Naive B cell (primary cell): ENCODE measurements around the gene CCSER2. TPM values are rescaled to one million over a fixed set of nuclear protein-coding genes. Genes with fewer than 3 reads are reported as not detected.

Experiments
- ATAC-seq, 2 donors: fragments of 150-1000 bp; cut with Tn5 transposase; 2 replicates each; pipeline ENCODE4 v1.10.0; 2021; ENCODE audit warnings: low read depth in 2 of 2, mild to moderate bottlenecking in 2 of 2, moderate library complexity in 2 of 2
- DNase-seq: peaks from one replicate; pipeline ENCODE4 v3.0.0; 2022
- H3K27ac Mint-ChIP-seq, 6 donors: one replicate each; pipeline ENCODE4 v1.8.0; 2020 to 2022; ENCODE audit warnings: mild to moderate bottlenecking in 6 of 6, mixed read lengths in 6 of 6, moderate library complexity in 5 of 6, inconsistent platforms in 2 of 6
- H3K27me3 Mint-ChIP-seq, 3 donors: one replicate each; pipeline ENCODE4 v1.8.0; 2021 to 2022; ENCODE audit warnings: mixed read lengths in 3 of 3, mild to moderate bottlenecking in 1 of 3
- H3K36me3 Mint-ChIP-seq, 2 donors: one replicate each; pipeline ENCODE4 v1.8.0; 2020 to 2022; ENCODE audit warnings: mixed read lengths in 2 of 2, inconsistent platforms in 1 of 2, mild to moderate bottlenecking in 1 of 2
- H3K4me1 Mint-ChIP-seq, 3 donors: one replicate each; pipeline ENCODE4 v1.8.0; 2020 to 2022; ENCODE audit warnings: mixed read lengths in 3 of 3, inconsistent platforms in 1 of 3, mild to moderate bottlenecking in 1 of 3, moderate library complexity in 1 of 3
- H3K4me3 Mint-ChIP-seq, 8 donors: one replicate each; pipeline ENCODE4 v1.8.0; 2020 to 2022; ENCODE audit warnings: mild to moderate bottlenecking in 8 of 8, mixed read lengths in 8 of 8, moderate library complexity in 8 of 8, inconsistent platforms in 2 of 8
- H3K9me3 Mint-ChIP-seq, 7 donors: one replicate each; pipeline ENCODE4 v1.8.0; 2020 to 2022; ENCODE audit warnings: mixed read lengths in 7 of 7, mild to moderate bottlenecking in 5 of 7, inconsistent platforms in 2 of 7, moderate library complexity in 1 of 7
- polyA plus RNA-seq, 6 donors: library from polyadenylated mRNA; unstranded; fragments of 300-500 nt; fragmentation: Illumina TruSeq; gene quantifications; one replicate each; pipeline ENCODE4 v1.2.3, GENCODE V29; 2021; ENCODE audit warnings: low read depth in 6 of 6

CCSER2 gene
- polyA plus RNA-seq, 6 donors from 2014 or later, result 19.4 to 45.1 (median 33.6) TPM

DNA sequence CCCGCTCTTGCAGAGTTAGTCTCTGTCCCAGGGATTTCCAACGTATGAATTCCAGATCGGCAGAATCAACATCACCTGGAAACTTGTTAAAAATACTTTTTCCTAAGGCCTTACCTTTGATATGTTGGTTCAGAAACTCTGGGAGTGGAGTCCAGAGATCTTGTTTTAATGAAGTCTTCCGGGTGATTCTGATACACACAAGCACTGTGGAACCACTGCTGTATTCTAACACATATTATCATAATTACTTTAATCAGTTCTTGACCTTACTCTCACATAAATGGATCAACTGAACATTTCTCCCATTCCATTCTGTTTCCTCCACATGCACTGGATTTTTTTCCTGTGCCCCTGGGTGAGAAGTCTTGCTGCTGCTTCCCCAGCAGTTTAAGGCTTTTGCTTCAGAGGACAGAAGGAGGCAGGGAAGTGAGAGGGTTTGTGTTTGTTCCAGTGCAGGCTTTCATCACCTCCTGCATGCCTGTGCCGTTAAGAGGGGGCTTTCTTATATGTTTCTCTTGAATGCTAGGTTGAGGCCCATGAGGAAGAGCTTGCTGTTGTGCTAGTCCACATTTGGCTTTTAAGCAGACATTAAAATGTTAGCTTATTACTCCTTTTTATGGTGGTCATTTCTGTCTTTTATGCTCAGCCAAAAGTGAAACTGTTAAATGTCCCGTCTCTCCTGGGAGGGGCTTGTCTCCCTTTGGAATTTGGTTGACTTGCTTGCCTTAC lies 32.4 kb downstream of the CCSER2 start:
- Mint-ChIP-seq H3K9me3 (no peaks in the 10 kb centered on the region), H3K4me1 (peaks cover 36 to 48% (median 37%) of the 10 kb centered on the region in 3 donors)
- ATAC-seq, result no peak

GRCh38 chr10:84365335-84365881 lies 37.0 kb downstream of the CCSER2 start:
- no peak overlapping the region for H3K4me3 Mint-ChIP-seq

More for the DNA sequence above, 32.4 kb downstream of the CCSER2 start:
- no peak overlapping the region for H3K4me3 Mint-ChIP-seq
- H3K36me3 Mint-ChIP-seq, result peaks cover 0 to 5% of the 10 kb centered on the region in 2 donors
- no peaks in the 10 kb centered on the region for H3K27me3 Mint-ChIP-seq
- peak overlapping the region in 3 of 6 donors; percentile 5 to 54 (median 23) for H3K27ac Mint-ChIP-seq
- DNase-seq, result no peak

DNA sequence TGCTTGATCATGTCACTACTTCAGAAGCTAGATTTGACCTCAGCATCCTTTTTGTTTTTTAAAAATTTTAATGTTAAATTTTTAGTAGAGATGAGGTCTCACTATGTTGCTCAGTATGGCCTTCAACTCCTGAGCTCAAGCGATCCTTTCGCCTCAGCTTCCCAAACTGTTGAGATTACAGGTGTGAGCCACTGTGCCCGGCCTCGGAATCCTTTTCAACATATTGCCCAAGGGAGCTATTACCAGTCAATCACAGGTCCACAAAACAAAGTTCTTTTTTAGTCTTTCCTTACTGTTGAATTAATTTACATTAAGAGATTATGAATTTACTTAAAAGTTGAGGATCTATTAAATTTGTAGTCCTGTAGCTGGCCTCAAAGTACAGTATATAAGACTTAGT lies 37.7 kb downstream of the CCSER2 start:
- ATAC-seq (no peak), DNase-seq (no peak)
- no peaks in the 10 kb centered on the region for H3K27me3 Mint-ChIP-seq
- H3K36me3 Mint-ChIP-seq, result peaks cover 0 to 5% of the 10 kb centered on the region in 2 donors
- H3K27ac Mint-ChIP-seq, result peak overlapping the region in 2 of 6 donors; percentile 3 to 29
- H3K9me3 Mint-ChIP-seq, result no peaks in the 10 kb centered on the region
- peaks cover 22 to 29% (median 28%) of the 10 kb centered on the region in 3 donors for H3K4me1 Mint-ChIP-seq
- H3K4me3 Mint-ChIP-seq, result no peak overlapping the region

More at GRCh38 chr10:84365335-84365881, 37.0 kb downstream of the CCSER2 start:
- peaks cover 0 to 5% of the 10 kb centered on the region in 2 donors for H3K36me3 Mint-ChIP-seq
- peaks cover 29 to 36% (median 35%) of the 10 kb centered on the region in 3 donors for H3K4me1 Mint-ChIP-seq
- no peak overlapping the region for H3K27ac Mint-ChIP-seq
- no peaks in the 10 kb centered on the region for H3K9me3 Mint-ChIP-seq
- ATAC-seq (no peak), DNase-seq (no peak)
- no peaks in the 10 kb centered on the region for H3K27me3 Mint-ChIP-seq

- DNase-seq (no peak), ATAC-seq (no peak)
- Mint-ChIP-seq H3K36me3 (peaks cover 1 to 5% of the 10 kb centered on the region in 2 donors), H3K4me1 (peaks cover 16 to 23% (median 17%) of the 10 kb centered on the region in 3 donors), H3K27me3 (no peaks in the 10 kb centered on the region), H3K9me3 (no peaks in the 10 kb centered on the region), H3K27ac (peak overlapping the region in 3 of 6 donors; percentile 0 to 43 (median 41)), H3K4me3 (no peak overlapping the region)
These were observed 38.9 kb downstream of the CCSER2 start for GRCh38 chr10:84367256-84367655.

GRCh38 chr10:84368828-84369227 lies 40.4 kb downstream of the CCSER2 start:
- Mint-ChIP-seq H3K4me1 (peaks cover 6 to 14% (median 9%) of the 10 kb centered on the region in 3 donors), H3K27ac (no peak overlapping the region)
- ATAC-seq, result no peak

GRCh38 chr10:84370283-84370682 lies 41.9 kb downstream of the CCSER2 start:
- H3K4me1 Mint-ChIP-seq, result peaks cover 6 to 14% (median 12%) of the 10 kb centered on the region in 3 donors
- ATAC-seq (no peak), DNase-seq (no peak)
- H3K27me3 Mint-ChIP-seq, result no peaks in the 10 kb centered on the region
- no peak overlapping the region for H3K4me3 Mint-ChIP-seq
- no peaks in the 10 kb centered on the region for H3K9me3 Mint-ChIP-seq
- H3K27ac Mint-ChIP-seq, result no peak overlapping the region
- H3K36me3 Mint-ChIP-seq, result peaks cover 0 to 5% of the 10 kb centered on the region in 2 donors

More at GRCh38 chr10:84368828-84369227, 40.4 kb downstream of the CCSER2 start:
- Mint-ChIP-seq H3K9me3 (no peaks in the 10 kb centered on the region), H3K36me3 (peaks cover 0 to 5% of the 10 kb centered on the region in 2 donors), H3K4me3 (no peak overlapping the region), H3K27me3 (no peaks in the 10 kb centered on the region)
- DNase-seq, result no peak

GRCh38 chr10:84371944-84372343 lies 43.6 kb downstream of the CCSER2 start:
- peak overlapping the region in 4 of 6 donors; percentile 4 to 61 (median 12) for H3K27ac Mint-ChIP-seq
- DNase-seq (no peak), ATAC-seq (no peak)
- H3K9me3 Mint-ChIP-seq, result no peaks in the 10 kb centered on the region
- no peaks in the 10 kb centered on the region for H3K27me3 Mint-ChIP-seq
- peaks cover 0 to 5% of the 10 kb centered on the region in 2 donors for H3K36me3 Mint-ChIP-seq
- no peak overlapping the region for H3K4me3 Mint-ChIP-seq
- H3K4me1 Mint-ChIP-seq, result peaks cover 12 to 17% (median 12%) of the 10 kb centered on the region in 3 donors

DNA sequence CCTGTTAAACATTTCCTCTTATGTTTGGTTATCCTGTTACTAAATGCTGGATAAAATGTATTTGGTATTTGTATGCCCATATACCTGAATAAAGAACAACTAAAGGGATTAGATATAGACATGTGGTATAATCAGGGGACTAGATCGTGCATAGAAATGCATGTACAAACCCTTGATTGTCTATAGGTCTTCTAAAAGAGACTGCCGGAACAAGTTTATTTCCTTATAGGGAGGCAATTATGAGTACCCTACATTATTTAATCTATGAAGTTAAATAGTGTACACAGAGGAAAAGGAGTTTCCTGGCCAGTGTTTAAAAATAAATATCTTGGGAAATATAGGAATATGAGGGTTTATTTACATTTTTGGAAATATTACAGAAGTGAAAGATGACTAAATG lies 44.6 kb downstream of the CCSER2 start:
- H3K9me3 Mint-ChIP-seq, result no peaks in the 10 kb centered on the region

DNA sequence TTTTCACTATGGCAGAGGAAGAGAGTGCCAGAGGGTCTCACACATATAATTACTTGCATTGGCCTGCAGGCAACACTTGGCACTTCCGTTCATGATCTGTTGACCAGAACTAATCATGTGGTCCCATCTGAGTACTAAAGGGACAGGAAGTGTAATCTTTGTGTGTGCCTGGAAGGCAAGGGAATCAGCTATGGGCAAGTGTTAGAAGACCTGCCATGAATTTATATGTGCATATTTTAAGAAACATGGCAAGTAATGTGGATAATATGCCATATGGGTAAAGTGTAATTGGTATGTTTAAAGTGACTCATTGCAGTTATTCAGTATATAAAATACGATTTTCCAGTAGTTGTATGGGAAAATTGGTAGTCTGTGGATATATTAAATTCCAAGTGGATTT lies 46.1 kb downstream of the CCSER2 start:
- H3K36me3 Mint-ChIP-seq, result peaks cover 0 to 5% of the 10 kb centered on the region in 2 donors
- H3K27me3 Mint-ChIP-seq, result no peaks in the 10 kb centered on the region
- ATAC-seq (no peak), DNase-seq (no peak)
- H3K4me3 Mint-ChIP-seq, result no peak overlapping the region
- H3K9me3 Mint-ChIP-seq, result no peaks in the 10 kb centered on the region
- H3K27ac Mint-ChIP-seq, result no peak overlapping the region
- peaks cover 5 to 11% (median 6%) of the 10 kb centered on the region in 3 donors for H3K4me1 Mint-ChIP-seq

More for the DNA sequence above, 44.6 kb downstream of the CCSER2 start:
- DNase-seq (no peak), ATAC-seq (no peak)
- Mint-ChIP-seq H3K4me3 (no peak overlapping the region), H3K4me1 (peaks cover 5 to 13% (median 6%) of the 10 kb centered on the region in 3 donors), H3K36me3 (peaks cover 0 to 5% of the 10 kb centered on the region in 2 donors), H3K27me3 (no peaks in the 10 kb centered on the region), H3K27ac (peak overlapping the region in 1 of 6 donors; percentile 18)

GRCh38 chr10:84375011-84375410 lies 46.6 kb downstream of the CCSER2 start:
- H3K9me3 Mint-ChIP-seq, result no peaks in the 10 kb centered on the region
- peaks cover 0 to 5% of the 10 kb centered on the region in 2 donors for H3K36me3 Mint-ChIP-seq
- no peaks in the 10 kb centered on the region for H3K27me3 Mint-ChIP-seq
- H3K4me1 Mint-ChIP-seq, result peaks cover 5 to 6% (median 6%) of the 10 kb centered on the region in 3 donors
- ATAC-seq (no peak), DNase-seq (peak; percentile 31)
- peak overlapping the region in 1 of 6 donors; percentile 18 for H3K27ac Mint-ChIP-seq
- no peak overlapping the region for H3K4me3 Mint-ChIP-seq

DNA sequence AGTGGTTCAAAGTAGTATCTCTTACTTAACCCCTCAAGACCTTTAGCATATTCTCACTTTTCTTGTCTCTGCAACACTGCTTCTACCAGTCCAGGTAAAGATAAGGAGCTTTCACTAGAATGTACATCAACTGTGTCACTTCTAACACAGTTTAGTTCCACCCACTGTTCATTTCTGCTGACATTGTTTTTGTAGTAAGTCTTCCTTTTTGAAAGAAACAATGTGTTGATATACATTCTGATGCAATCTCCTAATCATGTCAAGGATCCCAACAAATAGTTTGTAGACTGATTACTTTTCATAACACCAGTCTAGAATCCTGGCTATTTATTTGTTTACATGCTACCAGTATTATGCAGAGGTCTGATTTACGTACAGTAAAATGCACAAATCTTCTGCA lies 47.5 kb downstream of the CCSER2 start:
- Mint-ChIP-seq H3K27me3 (no peaks in the 10 kb centered on the region), H3K4me1 (peaks cover 5 to 6% (median 6%) of the 10 kb centered on the region in 3 donors), H3K36me3 (peaks cover 5% of the 10 kb centered on the region in 2 donors), H3K9me3 (no peaks in the 10 kb centered on the region), H3K4me3 (no peak overlapping the region), H3K27ac (peak overlapping the region in 3 of 6 donors; percentile 10 to 86 (median 19))
- no peak for DNase-seq
- ATAC-seq, result no peak

DNA sequence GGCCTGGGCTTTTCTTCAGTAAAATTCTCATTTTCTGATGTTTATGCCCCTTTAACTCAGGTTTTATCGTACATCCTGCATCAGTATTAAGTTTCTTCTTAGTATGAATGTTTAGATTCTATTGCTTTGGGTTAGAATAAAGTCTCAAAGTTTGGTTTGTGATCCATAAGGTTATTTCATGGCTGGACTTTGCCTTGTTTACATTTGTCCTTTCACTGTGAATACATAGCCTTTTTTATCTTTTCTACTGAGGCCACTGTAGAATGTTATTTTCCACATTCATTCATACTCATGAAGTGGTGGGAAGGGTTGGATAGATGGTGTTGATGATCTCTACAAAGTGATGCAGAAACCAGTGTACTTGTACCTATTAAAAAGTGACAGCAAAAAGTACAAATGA lies 59.8 kb downstream of the CCSER2 start:
- Mint-ChIP-seq H3K9me3 (peaks cover 0 to 8% (median 5%) of the 10 kb centered on the region in 7 donors), H3K36me3 (peaks cover 21 to 40% of the 10 kb centered on the region in 2 donors), H3K4me3 (no peak overlapping the region), H3K27ac (peak overlapping the region in 1 of 6 donors; percentile 38), H3K4me1 (peaks cover 0 to 10% (median 0%) of the 10 kb centered on the region in 3 donors), H3K27me3 (no peaks in the 10 kb centered on the region)
- ATAC-seq, result no peak
- DNase-seq, result no peak

DNA sequence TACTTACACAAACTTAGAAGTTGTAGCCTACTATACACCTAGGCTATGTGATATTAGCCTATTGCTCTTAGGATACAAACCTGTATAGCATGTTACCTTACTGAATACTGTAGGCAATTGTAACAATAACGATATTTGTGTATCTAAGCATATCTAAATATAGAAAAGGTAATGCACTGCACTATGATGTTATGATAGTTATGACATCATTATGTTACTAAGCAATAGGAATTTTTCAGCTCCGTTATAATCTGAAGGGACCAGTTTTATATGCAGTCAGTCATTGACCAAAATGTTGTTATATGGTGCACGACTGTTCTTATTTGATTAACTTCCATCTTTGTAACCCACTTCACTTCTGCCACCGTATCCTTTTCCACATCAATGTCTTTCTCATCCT lies 62.0 kb downstream of the CCSER2 start:
- ATAC-seq, result no peak
- Mint-ChIP-seq H3K4me1 (peaks cover 0 to 7% (median 0%) of the 10 kb centered on the region in 3 donors), H3K9me3 (peaks cover 0 to 5% (median 3%) of the 10 kb centered on the region in 7 donors), H3K36me3 (peaks cover 16 to 20% of the 10 kb centered on the region in 2 donors), H3K27me3 (no peaks in the 10 kb centered on the region), H3K27ac (no peak overlapping the region), H3K4me3 (no peak overlapping the region)
- DNase-seq, result no peak

GRCh38 chr10:84391326-84391725 lies 62.9 kb downstream of the CCSER2 start:
- H3K9me3 Mint-ChIP-seq, result peaks cover 0 to 4% (median 0%) of the 10 kb centered on the region in 7 donors
- no peak overlapping the region for H3K4me3 Mint-ChIP-seq
- peaks cover 15 to 18% of the 10 kb centered on the region in 2 donors for H3K36me3 Mint-ChIP-seq
- peaks cover 0 to 7% (median 0%) of the 10 kb centered on the region in 3 donors for H3K4me1 Mint-ChIP-seq
- no peak for DNase-seq
- no peaks in the 10 kb centered on the region for H3K27me3 Mint-ChIP-seq
- ATAC-seq, result no peak
- H3K27ac Mint-ChIP-seq, result no peak overlapping the region
